SK-N-SH treated with all-trans-retinoic acid at 6 μM for 48 hours (cell line): ENCODE results near the gene DDX53.

Experiments used
- ARNTL ChIP-seq: fragments of 450-650 bp; formaldehyde crosslinking; IDR thresholded peaks from 2 replicates; pipeline ENCODE4 v1.5.0; 2020; ENCODE audit warnings: low read depth, mild to moderate bottlenecking, moderate library complexity, borderline replicate concordance
- CSDC2 ChIP-seq: fragments of 250-450 bp; sonication (Bioruptor Pico); IDR thresholded peaks from 2 replicates; pipeline ENCODE4 v1.5.0; 2020; ENCODE audit warnings: mild to moderate bottlenecking, moderate library complexity
- GLIS3 ChIP-seq: fragments of 250-450 bp; sonication (Bioruptor Pico); IDR thresholded peaks from 2 replicates; pipeline ENCODE4 v1.5.0; 2020; ENCODE audit warnings: mild to moderate bottlenecking, moderate library complexity
- OSR1 ChIP-seq: fragments of 250-450 bp; sonication (Bioruptor Pico); IDR thresholded peaks from 2 replicates; pipeline ENCODE4 v1.8.0; 2022; ENCODE audit warnings: moderate library complexity, mild to moderate bottlenecking, inconsistent platforms
- TCF4 ChIP-seq: fragments of 250-450 bp; sonication (Bioruptor Pico); IDR thresholded peaks from 2 replicates; pipeline ENCODE4 v1.8.0; 2021; ENCODE audit warnings: mild to moderate bottlenecking, moderate library complexity, borderline replicate concordance
- ZFP30 ChIP-seq: fragments of 450-650 bp; formaldehyde crosslinking; IDR thresholded peaks from 2 replicates; pipeline ENCODE4 v1.5.0; 2022; ENCODE audit warnings: mild to moderate bottlenecking, moderate library complexity
- TF ChIP-seq, protein P1 (sequence below): fragments of 250-450 bp; sonication (Bioruptor Pico); IDR thresholded peaks from 2 replicates; pipeline ENCODE4 v1.8.0; 2020; ENCODE audit warnings: mild to moderate bottlenecking, moderate library complexity, borderline replicate concordance

DNA sequence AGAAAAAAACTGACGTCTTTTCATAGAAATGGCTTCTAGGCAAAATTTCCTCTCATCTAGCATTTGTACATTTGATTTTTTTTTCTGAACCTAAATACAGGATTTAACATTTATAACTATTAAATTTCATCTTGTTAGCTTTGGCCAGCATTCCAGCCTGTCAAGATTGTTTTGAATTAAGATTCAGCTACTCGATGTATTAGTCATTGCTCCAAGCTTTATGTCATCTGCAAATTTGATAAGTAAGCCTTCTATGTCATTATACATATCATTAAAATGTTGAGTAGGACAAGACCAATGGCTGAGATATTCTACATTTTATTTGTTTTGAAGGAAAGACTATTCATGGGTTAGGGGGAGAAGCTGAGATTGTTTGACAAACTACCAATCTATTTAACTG, 46.7 kb downstream of the DDX53 start:
- TF ChIP-seq GLIS3 (no peak), TCF4 (CRISPR knock-in tag) (no peak), ZFP30 (no peak), OSR1 (CRISPR knock-in tag) (no peak), ARNTL (no peak), CSDC2 (CRISPR knock-in tag) (no peak)
- TF ChIP-seq, protein P1, sequence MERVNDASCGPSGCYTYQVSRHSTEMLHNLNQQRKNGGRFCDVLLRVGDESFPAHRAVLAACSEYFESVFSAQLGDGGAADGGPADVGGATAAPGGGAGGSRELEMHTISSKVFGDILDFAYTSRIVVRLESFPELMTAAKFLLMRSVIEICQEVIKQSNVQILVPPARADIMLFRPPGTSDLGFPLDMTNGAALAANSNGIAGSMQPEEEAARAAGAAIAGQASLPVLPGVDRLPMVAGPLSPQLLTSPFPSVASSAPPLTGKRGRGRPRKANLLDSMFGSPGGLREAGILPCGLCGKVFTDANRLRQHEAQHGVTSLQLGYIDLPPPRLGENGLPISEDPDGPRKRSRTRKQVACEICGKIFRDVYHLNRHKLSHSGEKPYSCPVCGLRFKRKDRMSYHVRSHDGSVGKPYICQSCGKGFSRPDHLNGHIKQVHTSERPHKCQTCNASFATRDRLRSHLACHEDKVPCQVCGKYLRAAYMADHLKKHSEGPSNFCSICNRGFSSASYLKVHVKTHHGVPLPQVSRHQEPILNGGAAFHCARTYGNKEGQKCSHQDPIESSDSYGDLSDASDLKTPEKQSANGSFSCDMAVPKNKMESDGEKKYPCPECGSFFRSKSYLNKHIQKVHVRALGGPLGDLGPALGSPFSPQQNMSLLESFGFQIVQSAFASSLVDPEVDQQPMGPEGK (CRISPR knock-in tag), result no peak
